ENCODE measurements around the gene LRRC19.

LRRC19 gene

GRCh38 chr9:26975728-26976707 lies 29.5 kb downstream of the LRRC19 start:
- no peak overlapping the region for H2AFZ ChIP-seq (ENCODE audit: low read depth)
- H3K4me2 ChIP-seq = no peak overlapping the region
- H4K20me1 ChIP-seq (ENCODE audit: insufficient read depth) = no peaks in the 10 kb centered on the region
- no peak overlapping the region for H3K4me3 ChIP-seq (IDR thresholded peaks at IDR 0.05; ENCODE audit: insufficient read depth, low read depth, low read length)
- H3K4me1 ChIP-seq (ENCODE audit: low read depth, poor library complexity, severe bottlenecking) = no peaks in the 10 kb centered on the region
- no peaks in the 10 kb centered on the region for H3K27me3 ChIP-seq (ENCODE audit: insufficient read depth, low read depth)
- H3K79me2 ChIP-seq (ENCODE audit: insufficient read depth, low read depth) = no peaks in the 10 kb centered on the region
- H3K9ac ChIP-seq = no peak overlapping the region
- no peak overlapping the region for H3K27ac ChIP-seq
- H3K36me3 ChIP-seq (ENCODE audit: insufficient read depth) = no peaks in the 10 kb centered on the region
- TF ChIP-seq CTCF (conservative IDR thresholded peaks at IDR 0.05; ENCODE audit: low read depth, low read length) = no peak

- no peaks in the 10 kb centered on the region for H3K36me3 ChIP-seq (ENCODE audit: insufficient read depth)
- H4K20me1 ChIP-seq (ENCODE audit: insufficient read depth) = no peaks in the 10 kb centered on the region
- no peak overlapping the region for H3K4me2 ChIP-seq
- H3K9ac ChIP-seq = no peak overlapping the region
- no peak for TF ChIP-seq CTCF (conservative IDR thresholded peaks at IDR 0.05; ENCODE audit: low read depth, low read length)
- H2AFZ ChIP-seq (ENCODE audit: low read depth) = no peak overlapping the region
- H3K79me2 ChIP-seq (ENCODE audit: insufficient read depth, low read depth) = no peaks in the 10 kb centered on the region
- no peak overlapping the region for H3K27ac ChIP-seq
- H3K27me3 ChIP-seq (ENCODE audit: insufficient read depth, low read depth) = no peaks in the 10 kb centered on the region
- H3K4me3 ChIP-seq (IDR thresholded peaks at IDR 0.05; ENCODE audit: insufficient read depth, low read depth, low read length) = no peak overlapping the region
- H3K4me1 ChIP-seq (ENCODE audit: low read depth, poor library complexity, severe bottlenecking) = no peaks in the 10 kb centered on the region
Measured at GRCh38 chr9:26974927-26975326, 30.5 kb downstream of the LRRC19 start.

GRCh38 chr9:26973989-26974388 lies 31.5 kb downstream of the LRRC19 start:
- Histone ChIP-seq H2AFZ (ENCODE audit: low read depth) (no peak overlapping the region), H3K4me2 (no peak overlapping the region), H3K36me3 (ENCODE audit: insufficient read depth) (no peaks in the 10 kb centered on the region), H4K20me1 (ENCODE audit: insufficient read depth) (no peaks in the 10 kb centered on the region), H3K9ac (no peak overlapping the region), H3K27me3 (ENCODE audit: insufficient read depth, low read depth) (no peaks in the 10 kb centered on the region), H3K27ac (no peak overlapping the region), H3K4me3 (IDR thresholded peaks at IDR 0.05; ENCODE audit: insufficient read depth, low read depth, low read length) (no peak overlapping the region), H3K79me2 (ENCODE audit: insufficient read depth, low read depth) (no peaks in the 10 kb centered on the region), H3K4me1 (ENCODE audit: low read depth, poor library complexity, severe bottlenecking) (no peaks in the 10 kb centered on the region)
- TF ChIP-seq CTCF (conservative IDR thresholded peaks at IDR 0.05; ENCODE audit: low read depth, low read length) = no peak

GRCh38 chr9:26971721-26972120 lies 33.8 kb downstream of the LRRC19 start:
- no peak for TF ChIP-seq CTCF (conservative IDR thresholded peaks at IDR 0.05; ENCODE audit: low read depth, low read length)
- H3K27ac ChIP-seq = no peak overlapping the region
- no peak overlapping the region for H2AFZ ChIP-seq (ENCODE audit: low read depth)
- no peak overlapping the region for H3K4me2 ChIP-seq
- no peaks in the 10 kb centered on the region for H3K79me2 ChIP-seq (ENCODE audit: insufficient read depth, low read depth)
- no peak overlapping the region for H3K4me3 ChIP-seq (IDR thresholded peaks at IDR 0.05; ENCODE audit: insufficient read depth, low read depth, low read length)
- H3K9ac ChIP-seq = no peak overlapping the region
- H3K27me3 ChIP-seq (ENCODE audit: insufficient read depth, low read depth) = no peaks in the 10 kb centered on the region
- no peaks in the 10 kb centered on the region for H3K36me3 ChIP-seq (ENCODE audit: insufficient read depth)
- no peaks in the 10 kb centered on the region for H3K4me1 ChIP-seq (ENCODE audit: low read depth, poor library complexity, severe bottlenecking)
- H4K20me1 ChIP-seq (ENCODE audit: insufficient read depth) = no peaks in the 10 kb centered on the region

Measured in KMS-11 (cell line).